ENCODE measurements around the gene ROBO1. TPM values are rescaled to one million over a fixed set of nuclear protein-coding genes. Genes with fewer than 3 reads are reported as not detected.

The ROBO1 gene
- total and polyA plus RNA-seq, 9 donors = 26.2 to 77.2 (median 38.7) TPM

DNA sequence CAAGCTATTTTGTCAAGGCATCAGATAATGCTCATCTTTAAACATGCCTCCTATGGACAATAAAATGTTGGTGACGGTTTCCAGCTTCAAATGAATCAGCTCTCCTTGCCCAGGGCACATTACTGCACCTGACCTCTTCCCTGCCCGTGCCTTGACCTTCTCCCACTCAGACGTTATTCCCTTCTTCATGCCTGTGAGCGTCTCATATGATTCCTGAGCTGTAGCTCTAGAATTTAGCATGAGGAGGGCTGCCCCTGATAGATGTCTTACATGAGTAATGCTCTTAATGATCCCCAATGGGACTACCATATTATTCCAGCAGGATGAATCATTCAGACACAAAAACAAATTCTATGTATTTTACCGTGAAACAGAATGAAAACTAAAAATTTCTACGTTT is 762.7 kb downstream of the ROBO1 start:
- Histone ChIP-seq H3K4me3 (ENCODE audit: low read length) (no peak overlapping the region), H3K36me3 (ENCODE audit: control insufficient read depth, insufficient read depth, low read length) (no peaks in the 10 kb centered on the region), H3K27me3 (ENCODE audit: control insufficient read depth, insufficient read depth, low read length) (no peaks in the 10 kb centered on the region), H3K9me3 (replicated peaks; ENCODE audit: control insufficient read depth, low read depth, low read length) (no peaks in the 10 kb centered on the region), H3K27ac (ENCODE audit: low read length) (no peak overlapping the region), H3K4me1 (ENCODE audit: control insufficient read depth, insufficient read depth, low read length) (no peaks in the 10 kb centered on the region)
- WGBS (ENCODE audit: insufficient coverage) = 48% methylated on average over 2 of the region's 6 CpGs
- DNase-seq = no peak

DNA sequence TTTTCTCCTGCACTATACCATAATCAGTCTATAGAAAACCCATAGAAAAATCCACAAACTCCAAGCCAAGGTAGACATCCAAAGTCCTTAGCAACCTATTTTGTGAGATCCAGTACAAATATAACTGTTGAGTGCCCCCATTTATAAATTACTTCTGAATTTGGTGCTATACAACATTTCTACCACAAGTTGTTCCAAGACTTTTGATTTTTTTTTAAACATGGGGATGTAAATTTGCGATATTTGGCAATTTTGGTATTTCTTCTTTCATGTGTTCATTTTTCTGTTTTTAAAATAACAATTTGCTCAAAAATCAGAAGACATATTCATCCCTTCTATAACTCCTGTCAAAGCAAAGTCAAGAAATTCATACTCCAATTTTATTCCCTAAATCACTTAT is 763.8 kb downstream of the ROBO1 start:
- H3K27ac ChIP-seq (ENCODE audit: low read length) = no peak overlapping the region

GRCh38 chr3:79002465-79003372 is 765.1 kb downstream of the ROBO1 start:
- H3K9me3 ChIP-seq (replicated peaks; ENCODE audit: control insufficient read depth, low read depth, low read length) = peaks cover 4% of the 10 kb centered on the region
- no peaks in the 10 kb centered on the region for H3K27me3 ChIP-seq (ENCODE audit: control insufficient read depth, insufficient read depth, low read length)
- H3K4me3 ChIP-seq (ENCODE audit: low read length) = no peak overlapping the region
- no peak for DNase-seq
- no peak overlapping the region for H3K27ac ChIP-seq (ENCODE audit: low read length)
- H3K4me1 ChIP-seq (ENCODE audit: control insufficient read depth, insufficient read depth, low read length) = no peaks in the 10 kb centered on the region
- H3K36me3 ChIP-seq (ENCODE audit: control insufficient read depth, insufficient read depth, low read length) = no peaks in the 10 kb centered on the region
- no CpG with 5 or more reads among the region's 4 CpGs for WGBS (ENCODE audit: insufficient coverage)

More for the DNA sequence above, 763.8 kb downstream of the ROBO1 start:
- H3K4me3 ChIP-seq (ENCODE audit: low read length) = no peak overlapping the region
- no peaks in the 10 kb centered on the region for H3K36me3 ChIP-seq (ENCODE audit: control insufficient read depth, insufficient read depth, low read length)
- DNase-seq = no peak
- no CpG with 5 or more reads among the region's 1 CpG for WGBS (ENCODE audit: insufficient coverage)
- peaks cover 4% of the 10 kb centered on the region for H3K9me3 ChIP-seq (replicated peaks; ENCODE audit: control insufficient read depth, low read depth, low read length)
- H3K4me1 ChIP-seq (ENCODE audit: control insufficient read depth, insufficient read depth, low read length) = no peaks in the 10 kb centered on the region
- no peaks in the 10 kb centered on the region for H3K27me3 ChIP-seq (ENCODE audit: control insufficient read depth, insufficient read depth, low read length)

DNA sequence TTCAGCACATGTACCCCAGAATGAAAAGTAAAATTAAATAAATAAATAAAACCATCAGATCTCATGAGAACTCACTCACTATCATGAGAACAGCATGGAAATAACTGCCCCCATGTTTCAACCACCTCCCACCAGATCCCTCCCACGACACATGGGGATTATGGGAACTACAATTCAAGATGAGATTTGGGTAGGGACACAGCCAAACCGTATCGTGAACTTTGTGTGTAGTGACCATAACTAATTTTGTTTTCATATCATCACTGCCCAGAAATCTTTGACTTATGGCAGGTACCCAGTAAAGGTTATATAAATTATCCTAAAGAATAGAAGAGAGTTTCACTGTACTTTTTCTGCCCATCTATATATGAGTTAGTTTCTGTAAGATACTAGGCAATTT is 766.5 kb downstream of the ROBO1 start:
- WGBS (ENCODE audit: insufficient coverage) = no CpG with 5 or more reads among the region's 3 CpGs

GRCh38 chr3:78999139-78999538 is 768.7 kb downstream of the ROBO1 start:
- H3K4me1 ChIP-seq (ENCODE audit: control insufficient read depth, insufficient read depth, low read length) = no peaks in the 10 kb centered on the region
- H3K27ac ChIP-seq (ENCODE audit: low read length) = no peak overlapping the region
- DNase-seq = no peak
- no peak overlapping the region for H3K4me3 ChIP-seq (ENCODE audit: low read length)
- no peaks in the 10 kb centered on the region for H3K36me3 ChIP-seq (ENCODE audit: control insufficient read depth, insufficient read depth, low read length)
- no peaks in the 10 kb centered on the region for H3K27me3 ChIP-seq (ENCODE audit: control insufficient read depth, insufficient read depth, low read length)
- no CpG with 5 or more reads among the region's 2 CpGs for WGBS (ENCODE audit: insufficient coverage)
- peaks cover 4% of the 10 kb centered on the region for H3K9me3 ChIP-seq (replicated peaks; ENCODE audit: control insufficient read depth, low read depth, low read length)

More for the DNA sequence above, 766.5 kb downstream of the ROBO1 start:
- Histone ChIP-seq H3K27ac (ENCODE audit: low read length) (no peak overlapping the region), H3K27me3 (ENCODE audit: control insufficient read depth, insufficient read depth, low read length) (no peaks in the 10 kb centered on the region), H3K9me3 (replicated peaks; ENCODE audit: control insufficient read depth, low read depth, low read length) (peaks cover 4% of the 10 kb centered on the region), H3K36me3 (ENCODE audit: control insufficient read depth, insufficient read depth, low read length) (no peaks in the 10 kb centered on the region), H3K4me3 (ENCODE audit: low read length) (no peak overlapping the region), H3K4me1 (ENCODE audit: control insufficient read depth, insufficient read depth, low read length) (no peaks in the 10 kb centered on the region)
- DNase-seq = no peak

DNA sequence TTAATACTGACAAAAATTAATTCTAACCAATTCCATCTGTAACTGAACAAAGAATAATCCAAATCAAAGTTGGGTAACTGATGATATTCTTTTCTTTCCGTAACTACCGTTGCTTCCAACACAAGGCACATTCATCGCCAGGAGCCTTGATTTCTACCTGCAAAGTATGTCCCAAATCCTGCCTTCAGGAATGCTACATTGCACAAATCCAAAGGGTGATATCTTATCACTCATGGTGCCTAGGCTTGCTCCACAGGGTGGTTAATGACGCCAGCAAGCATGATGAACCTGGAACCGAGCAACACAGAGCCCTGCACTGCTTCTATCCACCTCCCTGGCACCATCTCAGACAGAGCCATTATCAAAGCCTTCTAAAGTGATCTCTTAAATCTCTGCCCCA is 772.7 kb downstream of the ROBO1 start:
- Histone ChIP-seq H3K36me3 (ENCODE audit: control insufficient read depth, insufficient read depth, low read length) (no peaks in the 10 kb centered on the region), H3K27me3 (ENCODE audit: control insufficient read depth, insufficient read depth, low read length) (no peaks in the 10 kb centered on the region), H3K4me1 (ENCODE audit: control insufficient read depth, insufficient read depth, low read length) (no peaks in the 10 kb centered on the region), H3K9me3 (replicated peaks; ENCODE audit: control insufficient read depth, low read depth, low read length) (peaks cover 17% of the 10 kb centered on the region), H3K4me3 (ENCODE audit: low read length) (no peak overlapping the region), H3K27ac (ENCODE audit: low read length) (no peak overlapping the region)
- no peak for DNase-seq
- 94% methylated on average over 4 of the region's 5 CpGs for WGBS (ENCODE audit: insufficient coverage)

- Histone ChIP-seq H3K4me1 (ENCODE audit: control insufficient read depth, insufficient read depth, low read length) (no peaks in the 10 kb centered on the region), H3K36me3 (ENCODE audit: control insufficient read depth, insufficient read depth, low read length) (no peaks in the 10 kb centered on the region), H3K9me3 (replicated peaks; ENCODE audit: control insufficient read depth, low read depth, low read length) (peaks cover 16% of the 10 kb centered on the region), H3K4me3 (ENCODE audit: low read length) (no peak overlapping the region), H3K27ac (ENCODE audit: low read length) (no peak overlapping the region), H3K27me3 (ENCODE audit: control insufficient read depth, insufficient read depth, low read length) (no peaks in the 10 kb centered on the region)
- no peak for DNase-seq
- WGBS (ENCODE audit: insufficient coverage) = 40% methylated on average over 2 of the region's 9 CpGs
Measured at GRCh38 chr3:78994174-78995027, 773.4 kb downstream of the ROBO1 start.

- Histone ChIP-seq H3K27me3 (ENCODE audit: control insufficient read depth, insufficient read depth, low read length) (no peaks in the 10 kb centered on the region), H3K4me3 (ENCODE audit: low read length) (no peak overlapping the region), H3K36me3 (ENCODE audit: control insufficient read depth, insufficient read depth, low read length) (no peaks in the 10 kb centered on the region), H3K27ac (ENCODE audit: low read length) (no peak overlapping the region), H3K4me1 (ENCODE audit: control insufficient read depth, insufficient read depth, low read length) (no peaks in the 10 kb centered on the region), H3K9me3 (replicated peaks; ENCODE audit: control insufficient read depth, low read depth, low read length) (peaks cover 13% of the 10 kb centered on the region)
- WGBS (ENCODE audit: insufficient coverage) = no CpG with 5 or more reads among the region's 4 CpGs
- DNase-seq = no peak
Measured at GRCh38 chr3:78993375-78993774, 774.4 kb downstream of the ROBO1 start.

DNA sequence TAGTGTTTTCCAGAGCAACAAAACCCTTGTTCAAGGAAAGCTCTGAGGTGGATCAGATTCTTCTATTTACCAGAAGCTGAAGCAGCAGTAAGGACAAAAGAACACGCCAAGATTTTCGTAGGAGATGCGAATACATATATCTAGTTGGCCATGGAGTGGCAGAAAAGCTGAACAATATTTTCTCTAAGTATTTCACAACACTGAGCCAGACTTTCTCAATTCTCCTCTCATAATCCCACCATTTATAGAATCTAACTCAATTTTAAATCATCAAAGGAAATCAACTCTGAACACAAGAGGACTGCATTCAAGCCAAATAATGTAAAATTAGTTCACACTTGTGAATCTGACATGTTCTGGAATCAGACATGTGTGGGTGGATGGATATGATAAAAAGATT is 775.0 kb downstream of the ROBO1 start:
- Histone ChIP-seq H3K27me3 (ENCODE audit: control insufficient read depth, insufficient read depth, low read length) (no peaks in the 10 kb centered on the region), H3K4me3 (ENCODE audit: low read length) (no peak overlapping the region), H3K4me1 (ENCODE audit: control insufficient read depth, insufficient read depth, low read length) (no peaks in the 10 kb centered on the region), H3K9me3 (replicated peaks; ENCODE audit: control insufficient read depth, low read depth, low read length) (peaks cover 13% of the 10 kb centered on the region), H3K36me3 (ENCODE audit: control insufficient read depth, insufficient read depth, low read length) (no peaks in the 10 kb centered on the region), H3K27ac (ENCODE audit: low read length) (no peak overlapping the region)
- no peak for DNase-seq
- WGBS (ENCODE audit: insufficient coverage) = no CpG with 5 or more reads among the region's 3 CpGs

DNA sequence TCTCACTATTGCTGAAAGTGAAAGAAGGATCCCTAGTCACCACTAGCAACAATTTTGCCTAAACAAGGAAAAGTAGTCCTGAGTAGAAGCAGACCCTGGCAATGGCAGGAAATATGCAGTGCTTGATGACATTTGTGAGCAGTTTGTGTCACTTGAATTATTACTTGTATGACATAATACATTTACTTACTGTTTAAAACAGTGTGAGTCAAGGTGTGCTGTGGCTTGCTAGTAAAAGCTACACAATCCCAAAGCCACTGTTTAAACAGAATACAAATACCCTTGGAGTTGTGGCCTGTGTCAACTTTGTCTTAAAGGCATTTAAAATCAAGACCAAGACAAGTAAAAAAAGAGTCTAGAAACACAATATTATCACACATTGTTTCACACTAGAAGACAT is 775.4 kb downstream of the ROBO1 start:
- DNase-seq = no peak
- no peak overlapping the region for H3K27ac ChIP-seq (ENCODE audit: low read length)
- peaks cover 13% of the 10 kb centered on the region for H3K9me3 ChIP-seq (replicated peaks; ENCODE audit: control insufficient read depth, low read depth, low read length)
- H3K27me3 ChIP-seq (ENCODE audit: control insufficient read depth, insufficient read depth, low read length) = no peaks in the 10 kb centered on the region
- no peaks in the 10 kb centered on the region for H3K36me3 ChIP-seq (ENCODE audit: control insufficient read depth, insufficient read depth, low read length)
- no peaks in the 10 kb centered on the region for H3K4me1 ChIP-seq (ENCODE audit: control insufficient read depth, insufficient read depth, low read length)
- no peak overlapping the region for H3K4me3 ChIP-seq (ENCODE audit: low read length)
